Measurements from ENCODE around the gene UBXN6. TPM values are rescaled to one million over a fixed set of nuclear protein-coding genes. Genes with fewer than 3 reads are reported as not detected.
A peak's percentile ranks its signal among the peaks of the same experiment; 100 is the strongest.

The UBXN6 gene
- total and polyA plus RNA-seq, 2 experiments from 2014 or later: 19.1 to 21.6 TPM

DNA sequence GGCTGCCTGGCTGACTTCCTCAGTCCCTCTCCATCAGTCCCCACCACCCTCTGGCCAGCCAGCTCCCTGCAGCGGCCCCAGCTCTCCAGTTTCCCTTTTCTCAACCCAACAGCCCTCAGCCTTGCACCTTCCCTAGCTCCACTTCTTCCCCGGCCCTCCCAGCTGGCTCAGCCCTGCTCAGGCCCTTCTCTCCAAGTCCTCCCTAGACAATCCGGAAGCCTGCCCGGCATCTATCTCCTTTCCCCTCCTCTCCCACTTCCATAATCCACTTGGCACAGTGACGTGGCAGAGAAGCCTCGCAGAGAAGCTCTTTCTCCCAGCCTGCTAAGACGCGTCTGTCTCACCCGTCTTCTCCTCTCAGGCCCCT is 1.1 kb downstream of the UBXN6 start (continued):
- TF ChIP-seq, protein P1, sequence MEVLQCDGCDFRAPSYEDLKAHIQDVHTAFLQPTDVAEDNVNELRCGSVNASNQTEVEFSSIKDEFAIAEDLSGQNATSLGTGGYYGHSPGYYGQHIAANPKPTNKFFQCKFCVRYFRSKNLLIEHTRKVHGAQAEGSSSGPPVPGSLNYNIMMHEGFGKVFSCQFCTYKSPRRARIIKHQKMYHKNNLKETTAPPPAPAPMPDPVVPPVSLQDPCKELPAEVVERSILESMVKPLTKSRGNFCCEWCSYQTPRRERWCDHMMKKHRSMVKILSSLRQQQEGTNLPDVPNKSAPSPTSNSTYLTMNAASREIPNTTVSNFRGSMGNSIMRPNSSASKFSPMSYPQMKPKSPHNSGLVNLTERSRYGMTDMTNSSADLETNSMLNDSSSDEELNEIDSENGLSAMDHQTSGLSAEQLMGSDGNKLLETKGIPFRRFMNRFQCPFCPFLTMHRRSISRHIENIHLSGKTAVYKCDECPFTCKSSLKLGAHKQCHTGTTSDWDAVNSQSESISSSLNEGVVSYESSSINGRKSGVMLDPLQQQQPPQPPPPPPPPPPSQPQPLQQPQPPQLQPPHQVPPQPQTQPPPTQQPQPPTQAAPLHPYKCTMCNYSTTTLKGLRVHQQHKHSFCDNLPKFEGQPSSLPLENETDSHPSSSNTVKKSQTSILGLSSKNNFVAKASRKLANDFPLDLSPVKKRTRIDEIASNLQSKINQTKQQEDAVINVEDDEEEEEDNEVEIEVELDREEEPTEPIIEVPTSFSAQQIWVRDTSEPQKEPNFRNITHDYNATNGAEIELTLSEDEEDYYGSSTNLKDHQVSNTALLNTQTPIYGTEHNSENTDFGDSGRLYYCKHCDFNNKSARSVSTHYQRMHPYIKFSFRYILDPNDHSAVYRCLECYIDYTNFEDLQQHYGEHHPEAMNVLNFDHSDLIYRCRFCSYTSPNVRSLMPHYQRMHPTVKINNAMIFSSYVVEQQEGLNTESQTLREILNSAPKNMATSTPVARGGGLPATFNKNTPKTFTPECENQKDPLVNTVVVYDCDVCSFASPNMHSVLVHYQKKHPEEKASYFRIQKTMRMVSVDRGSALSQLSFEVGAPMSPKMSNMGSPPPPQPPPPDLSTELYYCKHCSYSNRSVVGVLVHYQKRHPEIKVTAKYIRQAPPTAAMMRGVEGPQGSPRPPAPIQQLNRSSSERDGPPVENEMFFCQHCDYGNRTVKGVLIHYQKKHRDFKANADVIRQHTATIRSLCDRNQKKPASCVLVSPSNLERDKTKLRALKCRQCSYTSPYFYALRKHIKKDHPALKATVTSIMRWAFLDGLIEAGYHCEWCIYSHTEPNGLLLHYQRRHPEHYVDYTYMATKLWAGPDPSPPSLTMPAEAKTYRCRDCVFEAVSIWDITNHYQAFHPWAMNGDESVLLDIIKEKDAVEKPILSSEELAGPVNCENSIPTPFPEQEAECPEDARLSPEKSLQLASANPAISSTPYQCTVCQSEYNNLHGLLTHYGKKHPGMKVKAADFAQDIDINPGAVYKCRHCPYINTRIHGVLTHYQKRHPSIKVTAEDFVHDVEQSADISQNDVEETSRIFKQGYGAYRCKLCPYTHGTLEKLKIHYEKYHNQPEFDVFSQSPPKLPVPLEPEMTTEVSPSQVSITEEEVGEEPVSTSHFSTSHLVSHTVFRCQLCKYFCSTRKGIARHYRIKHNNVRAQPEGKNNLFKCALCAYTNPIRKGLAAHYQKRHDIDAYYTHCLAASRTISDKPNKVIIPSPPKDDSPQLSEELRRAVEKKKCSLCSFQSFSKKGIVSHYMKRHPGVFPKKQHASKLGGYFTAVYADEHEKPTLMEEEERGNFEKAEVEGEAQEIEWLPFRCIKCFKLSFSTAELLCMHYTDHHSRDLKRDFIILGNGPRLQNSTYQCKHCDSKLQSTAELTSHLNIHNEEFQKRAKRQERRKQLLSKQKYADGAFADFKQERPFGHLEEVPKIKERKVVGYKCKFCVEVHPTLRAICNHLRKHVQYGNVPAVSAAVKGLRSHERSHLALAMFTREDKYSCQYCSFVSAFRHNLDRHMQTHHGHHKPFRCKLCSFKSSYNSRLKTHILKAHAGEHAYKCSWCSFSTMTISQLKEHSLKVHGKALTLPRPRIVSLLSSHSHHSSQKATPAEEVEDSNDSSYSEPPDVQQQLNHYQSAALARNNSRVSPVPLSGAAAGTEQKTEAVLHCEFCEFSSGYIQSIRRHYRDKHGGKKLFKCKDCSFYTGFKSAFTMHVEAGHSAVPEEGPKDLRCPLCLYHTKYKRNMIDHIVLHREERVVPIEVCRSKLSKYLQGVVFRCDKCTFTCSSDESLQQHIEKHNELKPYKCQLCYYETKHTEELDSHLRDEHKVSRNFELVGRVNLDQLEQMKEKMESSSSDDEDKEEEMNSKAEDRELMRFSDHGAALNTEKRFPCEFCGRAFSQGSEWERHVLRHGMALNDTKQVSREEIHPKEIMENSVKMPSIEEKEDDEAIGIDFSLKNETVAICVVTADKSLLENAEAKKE (CRISPR knock-in tag; IDR thresholded peaks at IDR 0.05): no peak

DNA sequence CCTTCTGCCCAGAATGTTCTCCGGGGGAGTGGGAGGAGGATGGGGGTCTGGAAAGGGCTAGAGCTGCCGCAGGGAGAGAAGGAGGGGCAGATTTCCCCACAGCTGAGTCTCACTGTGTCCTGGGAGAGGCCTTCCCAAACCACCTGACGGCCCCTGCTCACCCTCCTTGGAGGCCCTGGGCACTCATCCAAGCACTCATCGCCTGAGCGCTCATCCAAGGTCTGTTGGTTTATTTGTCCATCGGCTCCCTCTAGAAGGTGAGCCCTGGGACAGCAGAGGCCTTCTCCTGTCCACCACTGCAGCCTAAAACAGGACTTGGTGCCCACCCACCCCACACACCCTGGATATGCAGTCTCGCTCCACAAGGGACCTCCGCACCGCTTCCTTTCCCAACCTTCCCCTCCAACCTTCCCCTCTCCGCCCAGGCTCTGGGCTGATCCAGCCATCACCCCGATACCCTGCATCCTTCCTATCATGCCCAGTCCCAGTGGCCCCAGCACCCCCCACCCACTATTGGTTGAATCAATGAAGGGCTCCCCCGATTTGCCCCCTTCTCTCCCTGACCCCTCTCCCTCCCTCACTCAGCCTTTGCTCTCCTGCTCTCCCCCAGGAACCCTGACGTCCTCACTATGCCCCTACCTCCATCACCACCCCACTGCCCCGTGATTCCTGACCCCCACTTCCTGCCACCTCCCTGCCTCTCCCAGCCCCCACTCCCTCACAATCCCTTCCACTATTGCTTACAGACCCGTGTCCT is 1.7 kb downstream of the UBXN6 start:
- Histone ChIP-seq H3K79me2 (replicated peaks; ENCODE audit: insufficient read depth) (0 out of 2 replicates have a peak, but pooled peaks cover 4% of the 10 kb centered on the region), H3K4me2 (peak overlapping the region; percentile 98; the same call in 1 of the 2 replicates), H3K4me3 (peak overlapping the region; percentile 77; the same call in 1 of the 2 replicates), H2AFZ (no peak overlapping the region), H3F3A (replicated peaks; ENCODE audit: low read depth) (no peaks in the 10 kb centered on the region), H3K9me2 (ENCODE audit: insufficient read depth) (no peaks in the 10 kb centered on the region), H4K20me1 (replicated peaks; ENCODE audit: insufficient read depth) (no peaks in the 10 kb centered on the region; the same call in 1 of the 2 replicates), H3K27ac (ENCODE audit: low read depth) (no peak overlapping the region), H3K36me3 (ENCODE audit: insufficient read depth) (no peaks in the 10 kb centered on the region), H3K27me3 (ENCODE audit: insufficient read depth) (no peaks in the 10 kb centered on the region), H3K4me1 (ENCODE audit: insufficient read depth) (peaks cover 12% of the 10 kb centered on the region)
- no peaks in the 10 kb centered on the region for H3K9me3 Mint-ChIP-seq
- H3K27me3 Mint-ChIP-seq (ENCODE audit: insufficient read depth, low read depth, poor library complexity): peaks cover 28% of the 10 kb centered on the region
- H3K36me3 Mint-ChIP-seq (ENCODE audit: low read depth): peaks cover 8% of the 10 kb centered on the region; the same call in 1 of the 3 replicates
- ATAC-seq (no peak), DNase-seq (ENCODE audit: low spot score) (no peak)
- H3K27ac Mint-ChIP-seq: no peak overlapping the region
- H3K4me1 Mint-ChIP-seq: peaks cover 11% of the 10 kb centered on the region
- peak overlapping the region; percentile 80 for H3K4me3 Mint-ChIP-seq
- TF ChIP-seq JUNB (IDR thresholded peaks at IDR 0.05; ENCODE audit: unreplicated experiment) (no peak), EZH2 (IDR thresholded peaks at IDR 0.05; ENCODE audit: low read depth, unreplicated experiment) (no peak), ZNF331 (CRISPR knock-in tag; IDR thresholded peaks at IDR 0.05; ENCODE audit: low read depth) (no peak), EZH2phosphoT487 (IDR thresholded peaks at IDR 0.05; ENCODE audit: unreplicated experiment) (no peak), NANOG (IDR thresholded peaks at IDR 0.05; ENCODE audit: borderline replicate concordance) (no peak)
- TF ChIP-seq, protein P2, sequence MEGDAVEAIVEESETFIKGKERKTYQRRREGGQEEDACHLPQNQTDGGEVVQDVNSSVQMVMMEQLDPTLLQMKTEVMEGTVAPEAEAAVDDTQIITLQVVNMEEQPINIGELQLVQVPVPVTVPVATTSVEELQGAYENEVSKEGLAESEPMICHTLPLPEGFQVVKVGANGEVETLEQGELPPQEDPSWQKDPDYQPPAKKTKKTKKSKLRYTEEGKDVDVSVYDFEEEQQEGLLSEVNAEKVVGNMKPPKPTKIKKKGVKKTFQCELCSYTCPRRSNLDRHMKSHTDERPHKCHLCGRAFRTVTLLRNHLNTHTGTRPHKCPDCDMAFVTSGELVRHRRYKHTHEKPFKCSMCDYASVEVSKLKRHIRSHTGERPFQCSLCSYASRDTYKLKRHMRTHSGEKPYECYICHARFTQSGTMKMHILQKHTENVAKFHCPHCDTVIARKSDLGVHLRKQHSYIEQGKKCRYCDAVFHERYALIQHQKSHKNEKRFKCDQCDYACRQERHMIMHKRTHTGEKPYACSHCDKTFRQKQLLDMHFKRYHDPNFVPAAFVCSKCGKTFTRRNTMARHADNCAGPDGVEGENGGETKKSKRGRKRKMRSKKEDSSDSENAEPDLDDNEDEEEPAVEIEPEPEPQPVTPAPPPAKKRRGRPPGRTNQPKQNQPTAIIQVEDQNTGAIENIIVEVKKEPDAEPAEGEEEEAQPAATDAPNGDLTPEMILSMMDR (conservative IDR thresholded peaks at IDR 0.05; ENCODE audit: low read depth in 2 of 2): no peak
- TF ChIP-seq, protein P3, sequence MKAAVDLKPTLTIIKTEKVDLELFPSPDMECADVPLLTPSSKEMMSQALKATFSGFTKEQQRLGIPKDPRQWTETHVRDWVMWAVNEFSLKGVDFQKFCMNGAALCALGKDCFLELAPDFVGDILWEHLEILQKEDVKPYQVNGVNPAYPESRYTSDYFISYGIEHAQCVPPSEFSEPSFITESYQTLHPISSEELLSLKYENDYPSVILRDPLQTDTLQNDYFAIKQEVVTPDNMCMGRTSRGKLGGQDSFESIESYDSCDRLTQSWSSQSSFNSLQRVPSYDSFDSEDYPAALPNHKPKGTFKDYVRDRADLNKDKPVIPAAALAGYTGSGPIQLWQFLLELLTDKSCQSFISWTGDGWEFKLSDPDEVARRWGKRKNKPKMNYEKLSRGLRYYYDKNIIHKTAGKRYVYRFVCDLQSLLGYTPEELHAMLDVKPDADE (IDR thresholded peaks at IDR 0.05): no peak
- TF ChIP-seq, protein P4, sequence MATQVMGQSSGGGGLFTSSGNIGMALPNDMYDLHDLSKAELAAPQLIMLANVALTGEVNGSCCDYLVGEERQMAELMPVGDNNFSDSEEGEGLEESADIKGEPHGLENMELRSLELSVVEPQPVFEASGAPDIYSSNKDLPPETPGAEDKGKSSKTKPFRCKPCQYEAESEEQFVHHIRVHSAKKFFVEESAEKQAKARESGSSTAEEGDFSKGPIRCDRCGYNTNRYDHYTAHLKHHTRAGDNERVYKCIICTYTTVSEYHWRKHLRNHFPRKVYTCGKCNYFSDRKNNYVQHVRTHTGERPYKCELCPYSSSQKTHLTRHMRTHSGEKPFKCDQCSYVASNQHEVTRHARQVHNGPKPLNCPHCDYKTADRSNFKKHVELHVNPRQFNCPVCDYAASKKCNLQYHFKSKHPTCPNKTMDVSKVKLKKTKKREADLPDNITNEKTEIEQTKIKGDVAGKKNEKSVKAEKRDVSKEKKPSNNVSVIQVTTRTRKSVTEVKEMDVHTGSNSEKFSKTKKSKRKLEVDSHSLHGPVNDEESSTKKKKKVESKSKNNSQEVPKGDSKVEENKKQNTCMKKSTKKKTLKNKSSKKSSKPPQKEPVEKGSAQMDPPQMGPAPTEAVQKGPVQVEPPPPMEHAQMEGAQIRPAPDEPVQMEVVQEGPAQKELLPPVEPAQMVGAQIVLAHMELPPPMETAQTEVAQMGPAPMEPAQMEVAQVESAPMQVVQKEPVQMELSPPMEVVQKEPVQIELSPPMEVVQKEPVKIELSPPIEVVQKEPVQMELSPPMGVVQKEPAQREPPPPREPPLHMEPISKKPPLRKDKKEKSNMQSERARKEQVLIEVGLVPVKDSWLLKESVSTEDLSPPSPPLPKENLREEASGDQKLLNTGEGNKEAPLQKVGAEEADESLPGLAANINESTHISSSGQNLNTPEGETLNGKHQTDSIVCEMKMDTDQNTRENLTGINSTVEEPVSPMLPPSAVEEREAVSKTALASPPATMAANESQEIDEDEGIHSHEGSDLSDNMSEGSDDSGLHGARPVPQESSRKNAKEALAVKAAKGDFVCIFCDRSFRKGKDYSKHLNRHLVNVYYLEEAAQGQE (IDR thresholded peaks at IDR 0.05; ENCODE audit: unreplicated experiment): no peak
